Prostate gland (tissue), 2 donors: ENCODE results near the gene RPTN.

ENCODE experiments used
- POLR2AphosphoS5 ChIP-seq: sonication (generic); formaldehyde crosslinking; IDR thresholded peaks from one replicate; pipeline ENCODE4 v1.6.1; 2017; ENCODE audit warnings: antibody characterized with exemption
- TF ChIP-seq, protein P1 (sequence below), 4 experiments: fragments of 200-600 bp in 2 of 4; fragments of 450-650 bp in 2 of 4; sonication (generic) in 2 of 4; IDR thresholded peaks; 1 replicate in 3 of 4; 2 replicates in 1 of 4; pipeline ENCODE4 v1.5.1; 2016 to 2019; ENCODE audit warnings: antibody characterized with exemption in 4 of 4, mild to moderate bottlenecking in 2 of 4, moderate library complexity in 2 of 4

DNA sequence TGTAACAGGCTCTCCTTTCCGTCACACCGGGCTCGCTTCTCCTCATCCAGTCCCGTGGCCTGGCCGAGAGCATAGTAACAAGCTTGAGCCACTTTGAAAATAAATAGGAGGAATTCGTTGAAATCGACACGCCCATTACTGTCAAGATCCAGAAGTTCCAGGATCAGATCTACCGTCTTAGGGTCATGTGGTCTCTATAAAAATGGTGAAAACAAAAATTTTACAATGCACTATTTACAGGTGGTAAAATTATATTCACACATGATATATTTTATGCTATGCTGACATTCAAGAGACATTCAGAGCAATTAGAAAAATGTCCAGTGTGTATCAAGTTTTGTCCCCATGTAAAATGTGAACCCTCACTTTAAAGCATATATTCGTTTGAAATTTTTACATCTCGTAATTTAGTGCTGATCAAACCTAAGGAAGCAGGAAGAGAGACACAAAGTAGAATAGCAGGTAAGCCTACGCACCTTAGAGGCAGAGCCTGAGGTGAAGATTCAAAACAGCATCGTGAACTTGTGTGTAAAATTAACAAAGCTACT, 46.1 kb downstream of the RPTN start:
- TF ChIP-seq, protein P1, sequence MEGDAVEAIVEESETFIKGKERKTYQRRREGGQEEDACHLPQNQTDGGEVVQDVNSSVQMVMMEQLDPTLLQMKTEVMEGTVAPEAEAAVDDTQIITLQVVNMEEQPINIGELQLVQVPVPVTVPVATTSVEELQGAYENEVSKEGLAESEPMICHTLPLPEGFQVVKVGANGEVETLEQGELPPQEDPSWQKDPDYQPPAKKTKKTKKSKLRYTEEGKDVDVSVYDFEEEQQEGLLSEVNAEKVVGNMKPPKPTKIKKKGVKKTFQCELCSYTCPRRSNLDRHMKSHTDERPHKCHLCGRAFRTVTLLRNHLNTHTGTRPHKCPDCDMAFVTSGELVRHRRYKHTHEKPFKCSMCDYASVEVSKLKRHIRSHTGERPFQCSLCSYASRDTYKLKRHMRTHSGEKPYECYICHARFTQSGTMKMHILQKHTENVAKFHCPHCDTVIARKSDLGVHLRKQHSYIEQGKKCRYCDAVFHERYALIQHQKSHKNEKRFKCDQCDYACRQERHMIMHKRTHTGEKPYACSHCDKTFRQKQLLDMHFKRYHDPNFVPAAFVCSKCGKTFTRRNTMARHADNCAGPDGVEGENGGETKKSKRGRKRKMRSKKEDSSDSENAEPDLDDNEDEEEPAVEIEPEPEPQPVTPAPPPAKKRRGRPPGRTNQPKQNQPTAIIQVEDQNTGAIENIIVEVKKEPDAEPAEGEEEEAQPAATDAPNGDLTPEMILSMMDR (IDR thresholded peaks at IDR 0.05), result no peak
- TF ChIP-seq POLR2AphosphoS5, result no peak
